PFSK-1 (cell line): ENCODE measurements around the gene COL21A1.

Experiments
- FOXP2 ChIP-seq: optimal IDR thresholded peaks from 2 replicates; pipeline ENCODE3; 2011; ENCODE audit warnings: borderline replicate concordance, control low read depth, inconsistent platforms; ENCODE audit not compliant: insufficient read depth; ENCODE audit errors: extremely low read length, extremely low read depth
- POLR2AphosphoS5 ChIP-seq: IDR thresholded peaks from 2 replicates; pipeline ENCODE4 v1.6.1; 2012; ENCODE audit warnings: low read depth, mild to moderate bottlenecking, control low read depth, low read length, moderate library complexity
- SIN3A ChIP-seq: IDR thresholded peaks from 2 replicates; pipeline ENCODE4 v1.6.1; 2012; ENCODE audit warnings: mild to moderate bottlenecking, low read length, moderate library complexity, borderline replicate concordance; ENCODE audit not compliant: insufficient read depth
- TAF1 ChIP-seq: IDR thresholded peaks from 2 replicates; pipeline ENCODE4 v1.6.1; 2012; ENCODE audit warnings: low read length, control low read depth, borderline replicate concordance; ENCODE audit not compliant: insufficient read depth
- TF ChIP-seq, protein P1 (sequence below), 2 experiments: IDR thresholded peaks; 2 replicates each; pipeline versions ENCODE4 v1.6.1 to v1.8.0; 2011 to 2012; ENCODE audit warnings: low read depth in 2 of 2, low read length in 2 of 2, control low read depth in 1 of 2, inconsistent platforms in 1 of 2, mild to moderate bottlenecking in 1 of 2, moderate library complexity in 1 of 2; ENCODE audit not compliant: insufficient read depth in 1 of 2

Gene COL21A1

DNA sequence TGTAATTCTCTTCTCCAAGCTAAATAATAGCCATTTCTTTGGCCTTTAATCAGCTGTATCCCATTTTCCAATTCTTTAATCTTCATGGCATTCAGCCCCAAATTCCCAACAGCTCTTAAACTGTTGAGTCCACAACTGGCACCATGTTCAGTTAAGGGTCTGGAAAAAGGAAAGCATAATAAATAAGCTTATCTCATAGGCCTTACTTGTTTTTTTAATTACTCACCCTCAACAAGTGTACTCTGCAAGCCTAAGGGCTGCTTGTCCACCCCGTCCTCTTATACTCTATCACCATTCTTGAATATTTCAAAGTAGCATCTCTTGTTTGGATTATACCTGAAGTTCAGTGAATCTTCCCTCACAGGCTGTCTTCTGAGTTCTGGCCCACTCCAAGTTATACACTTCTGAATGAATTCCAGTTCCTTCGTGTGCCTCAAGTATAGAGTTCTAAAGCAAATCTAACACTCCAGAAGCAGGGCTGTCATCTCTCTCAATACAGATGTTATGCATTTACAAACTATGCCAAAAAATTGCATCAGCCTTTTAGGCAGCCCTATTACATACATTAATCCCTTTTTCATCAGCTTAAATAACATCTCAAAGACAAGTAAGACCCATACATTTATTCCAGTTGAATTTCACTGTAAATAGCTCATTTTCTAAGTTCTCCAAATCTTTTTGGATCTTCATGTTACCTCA, 98.7 kb downstream of the COL21A1 start:
- no peak for TF ChIP-seq FOXP2
- TF ChIP-seq, protein P1, sequence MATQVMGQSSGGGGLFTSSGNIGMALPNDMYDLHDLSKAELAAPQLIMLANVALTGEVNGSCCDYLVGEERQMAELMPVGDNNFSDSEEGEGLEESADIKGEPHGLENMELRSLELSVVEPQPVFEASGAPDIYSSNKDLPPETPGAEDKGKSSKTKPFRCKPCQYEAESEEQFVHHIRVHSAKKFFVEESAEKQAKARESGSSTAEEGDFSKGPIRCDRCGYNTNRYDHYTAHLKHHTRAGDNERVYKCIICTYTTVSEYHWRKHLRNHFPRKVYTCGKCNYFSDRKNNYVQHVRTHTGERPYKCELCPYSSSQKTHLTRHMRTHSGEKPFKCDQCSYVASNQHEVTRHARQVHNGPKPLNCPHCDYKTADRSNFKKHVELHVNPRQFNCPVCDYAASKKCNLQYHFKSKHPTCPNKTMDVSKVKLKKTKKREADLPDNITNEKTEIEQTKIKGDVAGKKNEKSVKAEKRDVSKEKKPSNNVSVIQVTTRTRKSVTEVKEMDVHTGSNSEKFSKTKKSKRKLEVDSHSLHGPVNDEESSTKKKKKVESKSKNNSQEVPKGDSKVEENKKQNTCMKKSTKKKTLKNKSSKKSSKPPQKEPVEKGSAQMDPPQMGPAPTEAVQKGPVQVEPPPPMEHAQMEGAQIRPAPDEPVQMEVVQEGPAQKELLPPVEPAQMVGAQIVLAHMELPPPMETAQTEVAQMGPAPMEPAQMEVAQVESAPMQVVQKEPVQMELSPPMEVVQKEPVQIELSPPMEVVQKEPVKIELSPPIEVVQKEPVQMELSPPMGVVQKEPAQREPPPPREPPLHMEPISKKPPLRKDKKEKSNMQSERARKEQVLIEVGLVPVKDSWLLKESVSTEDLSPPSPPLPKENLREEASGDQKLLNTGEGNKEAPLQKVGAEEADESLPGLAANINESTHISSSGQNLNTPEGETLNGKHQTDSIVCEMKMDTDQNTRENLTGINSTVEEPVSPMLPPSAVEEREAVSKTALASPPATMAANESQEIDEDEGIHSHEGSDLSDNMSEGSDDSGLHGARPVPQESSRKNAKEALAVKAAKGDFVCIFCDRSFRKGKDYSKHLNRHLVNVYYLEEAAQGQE (IDR thresholded peaks at IDR 0.05; ENCODE audit: insufficient read depth in 1 of 2, low read depth in 2 of 2, low read length in 2 of 2) = no peak

DNA sequence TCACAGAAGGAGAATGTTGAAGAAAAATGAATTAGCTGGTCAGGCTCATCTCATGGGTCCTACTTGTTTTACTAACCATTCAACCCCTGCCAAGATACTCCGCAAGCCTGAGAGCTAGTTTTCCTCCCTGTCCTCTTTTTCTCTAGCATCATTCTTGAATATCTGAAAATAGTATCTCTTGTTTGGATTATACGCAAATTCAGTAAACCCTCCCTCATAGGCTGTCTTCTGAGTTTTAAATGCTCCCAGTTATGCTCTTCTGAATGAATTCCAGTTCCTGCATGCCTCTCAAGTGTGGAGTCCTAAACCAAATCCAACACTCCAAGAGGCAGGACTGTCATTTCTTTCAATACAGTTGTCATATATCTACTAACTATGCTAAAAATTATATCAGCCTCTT, 99.6 kb downstream of the COL21A1 start:
- TF ChIP-seq POLR2AphosphoS5 (no peak), TAF1 (no peak), SIN3A (no peak), FOXP2 (no peak)
- TF ChIP-seq, protein P1 (IDR thresholded peaks at IDR 0.05; ENCODE audit: insufficient read depth in 1 of 2, low read depth in 2 of 2, low read length in 2 of 2) = no peak

DNA sequence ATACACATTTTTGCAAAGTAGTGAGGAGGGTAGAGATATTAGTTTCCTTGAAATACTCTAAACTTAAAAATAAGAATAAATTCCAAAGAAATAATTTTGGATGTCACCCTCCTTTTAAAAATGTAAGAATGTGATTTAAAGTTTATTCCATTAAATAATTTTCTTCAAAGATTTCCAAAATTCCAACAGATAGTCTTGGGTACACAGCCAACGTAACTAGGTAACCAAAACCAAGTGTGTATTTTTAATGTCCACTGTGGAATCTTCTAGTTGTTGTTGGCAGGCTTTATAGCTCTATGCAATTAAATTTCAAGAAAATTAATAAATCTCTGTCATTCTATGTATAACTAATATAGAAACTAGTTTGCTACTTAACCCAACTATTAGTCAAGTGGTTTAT, 101.3 kb downstream of the COL21A1 start:
- no peak for TF ChIP-seq TAF1

DNA sequence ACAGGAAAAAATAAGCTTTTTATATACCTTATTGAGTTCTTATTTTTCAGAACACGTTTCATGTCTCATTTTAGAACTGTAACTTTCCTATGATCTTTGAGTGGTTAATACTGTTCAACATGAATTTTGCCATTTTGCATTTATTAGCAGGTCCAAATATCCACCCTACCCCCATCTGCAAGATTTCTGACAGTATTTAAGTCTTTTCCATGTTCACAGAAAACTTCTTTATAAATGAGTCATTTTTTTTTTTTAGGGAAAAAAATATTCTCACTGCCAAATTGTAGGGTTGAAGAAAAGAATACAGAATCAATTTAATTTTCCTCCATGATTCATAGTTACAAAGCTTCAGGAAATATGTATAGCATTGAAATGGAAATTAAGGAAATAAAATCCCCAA, 101.8 kb downstream of the COL21A1 start:
- no peak for TF ChIP-seq TAF1
- TF ChIP-seq, protein P1 (IDR thresholded peaks at IDR 0.05; ENCODE audit: insufficient read depth in 1 of 2, low read depth in 2 of 2, low read length in 2 of 2) = no peak

DNA sequence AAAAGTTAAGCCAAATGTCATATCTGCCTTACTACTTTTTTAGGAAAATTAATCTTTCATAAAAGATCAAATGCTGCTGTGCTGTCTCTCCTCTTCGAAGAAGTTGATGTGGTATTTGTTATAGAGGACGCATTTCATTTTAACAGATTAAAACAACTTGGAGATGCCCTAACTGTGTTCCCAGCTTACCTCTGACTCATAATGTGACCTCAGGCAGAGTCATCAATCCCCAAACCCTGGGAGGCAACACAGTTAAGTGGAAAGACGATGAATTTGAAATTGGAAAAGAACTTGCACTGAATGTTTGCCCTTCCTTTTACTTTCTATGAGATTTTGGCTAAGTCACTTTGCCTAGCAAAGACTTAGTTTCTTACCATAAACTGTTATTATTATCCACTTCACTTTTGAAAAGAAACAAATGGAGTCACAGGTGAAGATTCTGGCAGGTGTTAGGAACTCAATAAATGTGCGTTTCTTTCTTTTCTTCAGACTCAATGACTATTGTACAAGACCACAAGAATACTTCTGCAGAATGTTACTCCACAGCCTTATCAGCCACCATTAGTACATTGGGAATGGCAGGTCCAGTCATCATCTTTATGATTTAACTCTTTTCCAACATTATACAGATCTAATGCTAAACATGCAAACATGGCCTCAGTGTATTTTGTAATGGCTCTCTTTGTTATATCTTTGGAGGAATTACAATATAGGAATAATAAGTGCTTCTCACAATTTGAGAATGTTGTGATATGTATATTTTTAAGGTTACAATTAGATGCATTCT, 102.6 kb downstream of the COL21A1 start:
- TF ChIP-seq SIN3A (no peak), FOXP2 (no peak), POLR2AphosphoS5 (no peak), TAF1 (no peak)
- TF ChIP-seq, protein P1 (IDR thresholded peaks at IDR 0.05; ENCODE audit: insufficient read depth in 1 of 2, low read depth in 2 of 2, low read length in 2 of 2) = no peak
